Measurements from ENCODE around the gene MFGE8.

MFGE8 gene

GRCh38 chr15:88920186-88920891 lies 7.2 kb upstream of the MFGE8 start:
- TF ChIP-seq CTCF (IDR thresholded peaks at IDR 0.05; ENCODE audit: unreplicated experiment in 3 of 3) = no peak
- Mint-ChIP-seq H3K4me1 (peaks cover 11% of the 10 kb centered on the region), H3K9me3 (no peaks in the 10 kb centered on the region), H3K36me3 (ENCODE audit: low read depth) (no peaks in the 10 kb centered on the region), H3K27ac (no peak overlapping the region), H3K4me3 (no peak overlapping the region), H3K27me3 (ENCODE audit: low read depth) (peaks cover 17% of the 10 kb centered on the region)

DNA sequence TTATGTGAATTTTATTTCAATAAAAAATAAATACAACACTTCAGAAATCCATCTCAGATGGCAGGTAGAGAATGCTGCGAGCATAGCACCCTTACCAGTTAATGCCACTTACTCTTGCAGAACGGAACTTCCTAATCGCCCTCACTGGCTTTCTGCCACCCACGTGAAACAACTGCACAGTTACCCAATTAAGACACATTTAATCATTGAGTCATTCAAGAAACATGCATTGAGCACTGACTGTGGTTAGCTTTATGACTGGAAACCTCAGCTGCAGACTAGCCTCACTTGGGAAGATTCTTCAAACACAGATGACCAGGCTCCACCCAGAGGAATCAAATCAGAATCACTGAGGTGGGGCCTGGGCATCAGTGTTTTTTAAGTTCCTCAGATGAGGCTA lies 5.6 kb upstream of the MFGE8 start:
- Mint-ChIP-seq H3K27me3 (ENCODE audit: low read depth) (peaks cover 17% of the 10 kb centered on the region), H3K4me3 (no peak overlapping the region), H3K36me3 (ENCODE audit: low read depth) (no peaks in the 10 kb centered on the region), H3K9me3 (no peaks in the 10 kb centered on the region), H3K27ac (no peak overlapping the region), H3K4me1 (peaks cover 12% of the 10 kb centered on the region)
- TF ChIP-seq CTCF (IDR thresholded peaks at IDR 0.05; ENCODE audit: unreplicated experiment in 3 of 3) = no peak

GRCh38 chr15:88917760-88918159 lies 4.6 kb upstream of the MFGE8 start:
- H3K27me3 Mint-ChIP-seq (ENCODE audit: low read depth) = peaks cover 17% of the 10 kb centered on the region
- H3K27ac Mint-ChIP-seq = no peak overlapping the region
- no peaks in the 10 kb centered on the region for H3K9me3 Mint-ChIP-seq
- H3K4me3 Mint-ChIP-seq = no peak overlapping the region
- no peak for TF ChIP-seq CTCF (IDR thresholded peaks at IDR 0.05; ENCODE audit: unreplicated experiment in 3 of 3)
- no peaks in the 10 kb centered on the region for H3K36me3 Mint-ChIP-seq (ENCODE audit: low read depth)
- H3K4me1 Mint-ChIP-seq = peaks cover 17% of the 10 kb centered on the region

DNA sequence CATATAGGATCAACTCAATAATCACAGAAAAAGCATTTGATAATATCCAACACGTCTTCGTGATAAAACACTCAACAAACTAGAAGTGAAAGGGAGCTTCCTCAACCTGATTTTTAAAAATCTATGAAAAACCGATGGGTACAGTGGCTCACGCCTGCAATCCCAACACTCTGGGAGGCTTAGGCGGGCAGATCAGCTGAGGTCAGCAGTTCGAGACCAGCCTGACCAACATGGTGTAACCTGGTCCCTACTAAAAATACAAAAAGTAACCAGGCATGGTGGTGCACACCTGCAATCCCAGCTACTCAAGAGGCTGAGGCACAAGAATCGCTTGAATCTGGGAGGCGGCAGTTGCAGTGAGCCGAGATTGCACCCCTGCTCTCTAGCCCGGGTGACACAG lies 2.2 kb upstream of the MFGE8 start:
- Mint-ChIP-seq H3K9me3 (no peaks in the 10 kb centered on the region), H3K4me1 (peaks cover 35% of the 10 kb centered on the region), H3K4me3 (no peak overlapping the region), H3K36me3 (ENCODE audit: low read depth) (no peaks in the 10 kb centered on the region), H3K27me3 (ENCODE audit: low read depth) (peaks cover 22% of the 10 kb centered on the region), H3K27ac (no peak overlapping the region)
- TF ChIP-seq CTCF (IDR thresholded peaks at IDR 0.05; ENCODE audit: unreplicated experiment in 3 of 3) = no peak

DNA sequence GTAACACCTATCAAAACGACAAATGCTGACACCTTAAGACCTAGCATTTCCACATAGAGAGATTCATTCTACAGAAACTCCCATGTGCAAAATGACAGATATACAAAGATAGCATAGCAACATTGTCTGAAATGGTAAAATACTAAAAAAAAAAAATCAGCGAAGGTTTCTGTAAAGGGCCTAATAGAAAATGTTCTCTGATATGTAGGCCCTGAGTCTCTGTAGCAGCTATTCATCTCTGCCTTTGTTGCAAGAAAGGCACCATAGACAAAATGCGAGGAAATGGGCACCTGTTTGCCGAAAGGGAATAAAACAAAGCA lies 631 bp upstream of the MFGE8 start:
- TF ChIP-seq CTCF (IDR thresholded peaks at IDR 0.05; ENCODE audit: unreplicated experiment in 3 of 3) = no peak
- peaks cover 18% of the 10 kb centered on the region for H3K27me3 Mint-ChIP-seq (ENCODE audit: low read depth)
- H3K4me3 Mint-ChIP-seq = peak overlapping the region; percentile 94 to 97 (median 94)
- H3K36me3 Mint-ChIP-seq (ENCODE audit: low read depth) = peaks cover 8% of the 10 kb centered on the region
- H3K9me3 Mint-ChIP-seq = no peaks in the 10 kb centered on the region
- peaks cover 41% of the 10 kb centered on the region for H3K4me1 Mint-ChIP-seq
- peak overlapping the region; percentile 79 to 82 (median 80) for H3K27ac Mint-ChIP-seq

DNA sequence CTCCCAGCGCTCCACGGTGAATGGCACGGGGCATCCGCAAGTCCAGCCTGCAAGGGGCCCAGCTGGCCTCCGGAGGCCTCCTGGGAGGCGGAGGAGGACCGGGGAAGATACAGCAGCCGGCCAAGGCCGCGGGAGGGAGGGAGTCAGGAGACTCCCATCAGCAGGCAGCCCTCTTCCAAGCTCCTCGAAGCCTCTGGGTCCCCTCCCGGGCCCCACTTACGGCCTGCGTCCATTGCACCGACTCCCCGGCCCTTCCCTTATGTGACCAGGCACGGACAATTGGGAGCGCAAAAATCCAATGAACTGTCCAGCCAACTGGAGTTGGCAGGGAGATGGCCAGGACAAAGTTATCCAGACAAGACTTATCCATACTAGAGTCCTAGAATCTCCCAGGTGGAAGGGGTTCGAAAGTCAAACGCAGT lies 668 bp downstream of the MFGE8 start:
- H3K4me1 Mint-ChIP-seq = peaks cover 38% of the 10 kb centered on the region
- peak overlapping the region; percentile 94 to 97 (median 94) for H3K4me3 Mint-ChIP-seq
- H3K36me3 Mint-ChIP-seq (ENCODE audit: low read depth) = peaks cover 13% of the 10 kb centered on the region
- no peaks in the 10 kb centered on the region for H3K9me3 Mint-ChIP-seq
- H3K27me3 Mint-ChIP-seq (ENCODE audit: low read depth) = peaks cover 9% of the 10 kb centered on the region
- no peak for TF ChIP-seq CTCF (IDR thresholded peaks at IDR 0.05; ENCODE audit: unreplicated experiment in 3 of 3)
- H3K27ac Mint-ChIP-seq = peak overlapping the region; percentile 53 to 67 (median 66)
